Fibroblast of skin of back (primary cell): Measurements from ENCODE around the gene MRPS21.
"Not testable (repeated sequence)": the region's sequence is repeated elsewhere in the genome, so short reads cannot be mapped to it uniquely, and the experiment has no call there.

Source experiments
- DNase-seq: peaks from one replicate; pipeline ENCODE4 v3.0.0-alpha.2; 2013

Gene MRPS21

GRCh38 chr1:150281758-150282557 lies 11.7 kb upstream of the MRPS21 start, which contains the start of gene CIART:
Gene CIART, plus strand, starts transcription at chr1:150282554. Its CDS starts 714 bp downstream, at chr1:150283268.
- peak; percentile 100 for DNase-seq

- DNase-seq, result no peak
These were observed 11.1 kb upstream of the MRPS21 start for GRCh38 chr1:150282558-150282958.

- DNase-seq, result no peak
These were observed 10.4 kb upstream of the MRPS21 start for GRCh38 chr1:150283260-150283659.

- DNase-seq, result no peak
These were observed 5.3 kb upstream of the MRPS21 start for GRCh38 chr1:150288382-150288781.

- no peak for DNase-seq
These were observed 4.8 kb upstream of the MRPS21 start for GRCh38 chr1:150288822-150289221.

- DNase-seq, result no peak
These were observed 1.8 kb downstream of the MRPS21 start for GRCh38 chr1:150295476-150295875.

- DNase-seq, result no peak
These were observed 6.1 kb downstream of the MRPS21 start for GRCh38 chr1:150299716-150300115.

GRCh38 chr1:150302338-150302737 lies 8.7 kb downstream of the MRPS21 start:
- DNase-seq, result no peak

- DNase-seq, result no peak
These were observed 9.2 kb downstream of the MRPS21 start for GRCh38 chr1:150302902-150303301.

- not testable (repeated sequence) for DNase-seq
These were observed 14.9 kb downstream of the MRPS21 start for GRCh38 chr1:150308585-150308984.

- DNase-seq, result no peak
These were observed 16.3 kb downstream of the MRPS21 start for GRCh38 chr1:150309758-150310508.

- no peak for DNase-seq
These were observed 18.1 kb downstream of the MRPS21 start for GRCh38 chr1:150311762-150312161.

GRCh38 chr1:150314691-150315090 lies 21.0 kb downstream of the MRPS21 start:
- DNase-seq, result not testable (repeated sequence)

- no peak for DNase-seq
These were observed 27.0 kb downstream of the MRPS21 start for GRCh38 chr1:150320667-150320978.

- no peak for DNase-seq
These were observed 28.1 kb downstream of the MRPS21 start for GRCh38 chr1:150321826-150322166.

GRCh38 chr1:150322310-150322709 lies 28.6 kb downstream of the MRPS21 start:
- DNase-seq, result no peak

- no peak for DNase-seq
These were observed 39.1 kb downstream of the MRPS21 start for GRCh38 chr1:150332651-150333290.

GRCh38 chr1:150346316-150346715 lies 52.7 kb downstream of the MRPS21 start:
- DNase-seq, result no peak

GRCh38 chr1:150352866-150353265 lies 59.2 kb downstream of the MRPS21 start:
- no peak for DNase-seq
